ENCODE measurements around the gene UBFD1.
"Not testable (repeated sequence)": the region's sequence is repeated elsewhere in the genome, so short reads cannot be mapped to it uniquely, and the experiment has no call there.

UBFD1 gene

DNA sequence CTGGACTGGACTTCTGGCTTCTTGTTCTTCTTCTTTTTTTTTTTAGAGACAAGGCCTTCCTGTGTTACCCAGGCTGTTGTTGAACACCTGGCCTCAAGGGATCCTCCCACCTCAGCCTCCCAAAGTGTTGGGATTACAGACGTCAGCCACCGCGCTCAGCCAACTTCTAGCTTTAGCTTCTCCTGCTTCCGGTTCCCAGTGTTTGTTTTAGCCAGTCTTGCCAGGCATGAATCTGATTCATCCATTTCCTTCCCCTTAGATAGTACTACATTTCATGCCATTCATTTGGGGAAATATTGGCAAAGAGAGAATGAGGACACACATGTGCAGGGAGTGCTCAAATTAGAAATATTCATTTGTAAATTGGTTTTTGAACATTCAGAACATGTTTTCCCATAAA lies 50.7 kb downstream of the UBFD1 start:
- DNase-seq (ENCODE audit: low spot score): no peak

DNA sequence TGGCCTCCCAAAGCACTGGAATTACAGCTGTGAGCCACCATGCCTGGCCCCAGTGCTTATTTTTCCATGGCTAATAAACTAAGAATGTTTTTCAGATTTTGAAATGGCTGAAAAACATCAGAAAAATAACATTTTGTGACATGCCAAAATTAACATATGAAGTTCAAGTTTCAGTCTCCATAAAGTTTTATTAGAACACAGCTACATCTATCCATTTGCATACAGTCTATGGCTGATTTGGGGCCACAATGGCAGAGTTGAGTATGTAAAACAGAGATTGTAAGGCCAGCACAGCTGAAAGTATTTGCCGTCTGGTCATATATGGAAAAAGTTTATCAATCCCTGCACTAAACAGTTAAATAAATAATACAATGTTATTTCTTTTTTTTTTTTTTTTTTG lies 52.4 kb downstream of the UBFD1 start:
- DNase-seq (ENCODE audit: low spot score): no peak

DNA sequence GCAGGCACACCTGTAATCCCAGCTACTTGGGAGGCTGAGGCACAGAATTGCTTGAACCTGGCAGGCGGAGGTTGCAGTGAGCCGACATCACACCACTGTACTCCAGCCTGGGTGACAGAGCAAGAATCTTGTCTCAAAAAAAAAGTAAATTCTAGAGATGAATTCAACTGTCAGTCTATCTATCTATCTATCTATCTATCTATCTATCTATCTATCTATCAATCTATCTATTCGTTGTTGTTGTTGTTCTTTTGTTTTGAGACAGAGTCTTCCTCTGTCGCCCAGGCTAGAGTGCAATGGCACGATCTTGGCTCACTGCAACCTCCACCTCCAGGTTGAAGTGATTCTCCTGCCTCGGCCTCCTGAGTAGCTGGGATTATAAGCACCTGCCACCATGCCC lies 53.4 kb downstream of the UBFD1 start:
- DNase-seq (ENCODE audit: low spot score): not testable (repeated sequence)

DNA sequence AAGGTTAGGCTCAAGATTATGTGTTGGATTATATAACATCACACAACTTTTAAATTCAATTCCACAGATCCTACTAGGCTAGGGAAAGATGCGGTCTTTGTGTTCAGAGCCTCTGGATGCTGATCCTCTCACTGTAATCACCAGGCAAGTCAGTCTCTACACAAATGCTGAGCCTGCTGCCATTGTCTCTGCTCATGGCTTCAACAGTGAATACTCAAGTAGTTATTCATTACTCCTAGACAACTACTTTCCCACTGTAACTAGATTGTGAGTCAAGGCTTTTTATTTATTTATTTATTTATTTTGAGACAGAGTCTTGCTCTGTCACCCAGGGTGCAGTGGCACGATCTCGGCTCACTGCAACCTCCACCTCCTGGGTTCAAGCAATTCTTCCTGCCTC lies 54.4 kb downstream of the UBFD1 start:
- DNase-seq (ENCODE audit: low spot score): no peak

DNA sequence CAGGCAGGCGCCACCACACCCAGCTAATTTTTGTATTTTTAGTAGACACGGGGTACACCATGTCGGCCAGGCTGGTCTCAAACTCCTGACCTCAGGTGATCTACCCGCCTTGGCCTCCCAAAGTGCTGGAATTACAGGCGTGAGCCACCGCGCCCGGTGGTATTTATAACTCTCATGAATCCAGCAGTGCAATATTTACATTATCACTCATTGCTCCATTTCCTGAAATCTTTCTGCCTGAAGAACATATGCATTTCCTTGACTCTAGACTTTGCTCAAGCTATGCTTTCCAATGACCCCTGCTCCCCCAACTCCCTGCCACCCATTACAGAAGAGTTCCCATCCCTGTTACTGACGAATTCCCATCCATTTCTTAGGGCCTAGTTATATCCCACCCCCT lies 58.3 kb downstream of the UBFD1 start:
- DNase-seq (ENCODE audit: low spot score): no peak
